Lower leg skin (tissue), 3 donors: ENCODE measurements around the gene CMSS1.

ENCODE experiments used
- POLR2A ChIP-seq, 2 donors: fragments of 450-650 bp; IDR thresholded peaks; one replicate each; pipeline ENCODE4 v1.6.1; 2016 to 2017; ENCODE audit warnings: antibody characterized with exemption in 2 of 2, mild to moderate bottlenecking in 1 of 2, moderate library complexity in 1 of 2
- TF ChIP-seq, protein P1 (sequence below), 3 donors: fragments of 450-650 bp; IDR thresholded peaks; one replicate each; pipeline ENCODE4 v1.5.1; 2016; ENCODE audit warnings: antibody characterized with exemption in 3 of 3, mild to moderate bottlenecking in 3 of 3, moderate library complexity in 2 of 3

DNA sequence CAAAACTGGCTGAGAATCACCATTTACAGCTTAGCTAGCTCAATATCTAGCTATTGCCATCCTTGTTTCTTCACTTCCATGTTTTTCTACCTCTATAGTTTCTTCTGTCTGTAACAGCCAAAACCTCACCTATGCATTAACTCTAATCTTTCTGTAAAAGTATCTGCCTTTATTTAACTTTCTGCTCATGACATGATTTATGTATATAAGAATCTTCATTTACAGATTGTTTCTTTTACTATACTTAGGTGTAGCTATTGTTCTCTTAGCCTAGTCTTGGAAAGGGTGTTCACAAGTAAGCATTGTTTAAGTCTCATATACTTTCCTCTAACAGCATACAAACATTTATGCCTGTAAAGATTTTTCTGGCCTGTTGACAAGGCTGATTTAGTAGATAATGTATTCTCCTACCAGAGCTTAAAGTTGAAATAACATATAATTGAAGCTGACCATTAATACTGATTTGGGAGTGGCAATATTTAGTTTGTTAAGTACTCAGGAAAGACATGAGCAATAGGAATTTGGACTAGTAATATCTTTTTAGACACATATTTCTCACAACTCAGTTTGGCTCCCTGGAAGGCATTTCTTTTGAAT, 287.3 kb downstream of the CMSS1 start:
- TF ChIP-seq, protein P1, sequence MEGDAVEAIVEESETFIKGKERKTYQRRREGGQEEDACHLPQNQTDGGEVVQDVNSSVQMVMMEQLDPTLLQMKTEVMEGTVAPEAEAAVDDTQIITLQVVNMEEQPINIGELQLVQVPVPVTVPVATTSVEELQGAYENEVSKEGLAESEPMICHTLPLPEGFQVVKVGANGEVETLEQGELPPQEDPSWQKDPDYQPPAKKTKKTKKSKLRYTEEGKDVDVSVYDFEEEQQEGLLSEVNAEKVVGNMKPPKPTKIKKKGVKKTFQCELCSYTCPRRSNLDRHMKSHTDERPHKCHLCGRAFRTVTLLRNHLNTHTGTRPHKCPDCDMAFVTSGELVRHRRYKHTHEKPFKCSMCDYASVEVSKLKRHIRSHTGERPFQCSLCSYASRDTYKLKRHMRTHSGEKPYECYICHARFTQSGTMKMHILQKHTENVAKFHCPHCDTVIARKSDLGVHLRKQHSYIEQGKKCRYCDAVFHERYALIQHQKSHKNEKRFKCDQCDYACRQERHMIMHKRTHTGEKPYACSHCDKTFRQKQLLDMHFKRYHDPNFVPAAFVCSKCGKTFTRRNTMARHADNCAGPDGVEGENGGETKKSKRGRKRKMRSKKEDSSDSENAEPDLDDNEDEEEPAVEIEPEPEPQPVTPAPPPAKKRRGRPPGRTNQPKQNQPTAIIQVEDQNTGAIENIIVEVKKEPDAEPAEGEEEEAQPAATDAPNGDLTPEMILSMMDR (IDR thresholded peaks at IDR 0.05), result no peak
- TF ChIP-seq POLR2A (IDR thresholded peaks at IDR 0.05), result no peak
